ENCODE measurements around the gene UGDH.
"Not testable (repeated sequence)": the region's sequence is repeated elsewhere in the genome, so short reads cannot be mapped to it uniquely, and the experiment has no call there.

The UGDH gene

GRCh38 chr4:39527296-39528060, at the start of gene UGDH:
Gene UGDH, minus strand, starts transcription at chr4:39527439. Its CDS starts 5,927 bp downstream, at chr4:39521512.
- DNase-seq: peak; percentile 95

DNA sequence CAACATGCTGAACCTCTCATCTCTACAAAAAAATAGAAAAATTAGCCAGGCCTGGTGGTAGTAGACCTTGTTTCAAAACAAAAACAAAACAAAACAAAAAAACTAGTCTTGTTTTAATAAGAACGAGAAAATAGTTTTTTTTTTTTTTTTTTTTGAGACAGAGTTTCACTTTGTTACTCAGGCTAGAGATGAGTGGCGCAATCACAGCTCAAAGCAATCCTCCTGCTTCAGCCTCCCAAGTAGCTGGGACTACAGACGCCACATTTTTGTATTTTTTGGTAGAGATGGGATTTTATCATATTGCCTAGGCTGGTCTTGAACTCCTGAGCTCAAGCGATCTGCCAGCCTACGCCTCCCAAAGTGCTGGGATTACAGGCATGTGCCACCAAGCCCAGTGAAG, 47.7 kb upstream of the UGDH start:
- DNase-seq: no peak

DNA sequence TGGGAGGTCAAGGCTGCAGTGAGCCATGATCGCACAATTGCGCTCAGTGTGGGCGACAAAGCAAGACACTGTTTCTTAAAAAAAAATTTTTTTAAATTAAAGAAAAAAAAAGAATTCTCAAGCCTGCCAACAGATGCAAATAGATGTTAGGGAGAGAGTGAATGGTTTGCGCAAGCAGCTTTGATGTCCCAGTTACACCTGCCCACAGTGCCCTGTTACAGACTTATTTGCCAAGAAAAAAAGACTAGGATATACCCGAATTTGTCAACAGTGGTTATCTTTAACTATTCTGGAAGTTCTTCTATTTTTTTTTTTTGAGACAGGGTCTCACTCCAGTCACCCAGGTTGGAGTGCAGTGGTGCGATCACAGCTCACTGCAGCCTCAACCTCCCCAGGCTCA, 44.3 kb upstream of the UGDH start:
- no peak for DNase-seq

GRCh38 chr4:39571054-39571453, 43.8 kb upstream of the UGDH start:
- DNase-seq: no peak

- DNase-seq: no peak
Observed at GRCh38 chr4:39569209-39569608, 42.0 kb upstream of the UGDH start.

- no peak for DNase-seq
Observed at GRCh38 chr4:39568805-39569204, 41.6 kb upstream of the UGDH start.

DNA sequence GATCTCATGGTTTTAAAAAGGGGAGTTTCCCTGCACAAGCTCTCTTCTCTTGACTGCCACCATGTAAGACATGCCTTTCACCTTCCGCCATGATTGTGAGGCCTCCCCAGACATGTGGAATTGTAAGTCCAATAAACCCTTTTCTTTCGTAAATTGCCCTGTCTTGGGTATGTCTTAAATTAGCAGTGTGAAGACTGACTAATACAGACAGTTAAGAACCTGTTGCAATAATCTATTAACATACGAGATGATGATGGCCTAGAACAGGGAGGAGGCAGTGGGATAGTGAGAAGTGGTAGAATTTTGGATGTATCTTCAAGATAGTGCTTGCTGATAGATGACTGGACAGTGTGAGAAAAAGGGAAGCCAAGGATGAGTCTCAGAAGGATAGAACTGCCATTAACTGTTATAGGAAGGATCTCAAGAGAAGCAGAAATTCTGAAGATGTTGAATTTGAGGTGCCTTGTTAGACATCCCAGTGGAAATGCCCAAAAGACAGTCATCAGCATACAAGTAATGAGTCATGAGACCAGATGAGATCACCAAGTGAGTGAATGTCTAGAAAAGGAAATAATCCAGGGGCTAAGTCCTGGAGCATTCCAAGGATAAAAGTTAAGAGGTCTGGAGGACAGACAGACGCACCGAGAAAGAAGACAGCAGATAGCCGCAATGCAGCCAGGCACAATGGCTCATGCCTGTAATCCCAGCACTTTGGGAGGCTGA, 38.8 kb upstream of the UGDH start:
- no peak for DNase-seq

- DNase-seq: no peak
Observed at GRCh38 chr4:39563346-39563847, 36.2 kb upstream of the UGDH start.

DNA sequence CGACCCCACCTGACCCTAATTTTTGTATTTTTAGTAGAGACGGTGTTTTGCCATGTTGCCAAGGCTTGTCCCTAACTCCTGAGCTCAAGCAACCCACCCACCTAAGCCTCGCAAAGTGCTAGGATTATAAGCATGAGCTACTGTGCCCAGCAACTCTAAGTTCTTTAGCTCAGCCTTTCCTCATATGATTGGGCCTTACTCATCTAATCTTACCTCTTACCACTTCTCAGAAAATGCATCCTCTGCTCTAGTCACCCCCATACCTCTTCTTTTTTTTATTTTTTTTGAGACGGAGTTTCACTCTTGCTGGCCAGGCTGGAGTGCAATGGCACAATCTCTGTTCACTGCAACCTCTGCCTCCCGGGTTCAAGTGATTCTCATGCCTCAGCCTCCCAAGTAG, 35.6 kb upstream of the UGDH start:
- no peak for DNase-seq

DNA sequence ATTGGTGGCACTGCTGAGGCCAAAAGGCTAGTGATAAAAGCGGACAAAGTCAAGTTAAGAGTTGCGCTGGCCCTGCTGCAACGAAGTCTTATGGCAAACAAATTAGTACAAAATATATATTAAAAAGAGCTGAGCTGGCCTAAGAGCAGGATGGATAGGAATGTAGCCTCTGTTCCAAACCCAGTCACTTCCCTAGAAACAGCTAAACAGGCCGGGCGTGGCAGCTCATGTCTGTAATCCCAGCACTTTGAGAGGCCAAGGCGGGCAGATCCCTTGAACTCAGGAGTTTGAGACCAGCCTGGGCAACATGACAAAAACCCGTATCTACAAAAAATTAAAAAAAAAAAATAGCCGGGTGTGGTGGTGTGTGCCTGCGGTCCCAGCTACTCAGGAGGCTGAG, 32.4 kb upstream of the UGDH start:
- no peak for DNase-seq

DNA sequence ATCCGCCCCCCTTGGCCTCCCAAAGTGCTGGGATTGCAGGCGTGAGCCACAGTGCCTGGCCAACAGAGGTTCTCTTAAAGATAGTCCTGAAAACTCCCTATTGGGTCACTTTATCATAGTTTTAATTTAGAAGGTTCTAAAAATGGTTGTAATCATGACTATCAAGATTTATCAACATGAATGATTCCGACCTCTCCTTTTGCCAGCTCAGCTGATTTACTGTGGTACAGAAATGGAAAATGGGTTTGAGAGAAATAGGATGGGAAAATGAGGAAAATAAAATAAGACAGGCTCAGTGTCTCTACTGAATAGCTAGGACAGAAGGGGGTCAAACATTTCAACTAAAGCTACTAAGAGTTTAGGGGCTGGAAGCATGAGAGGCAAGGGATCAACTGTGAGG, 28.2 kb upstream of the UGDH start:
- DNase-seq: no peak

- DNase-seq: no peak
Observed at GRCh38 chr4:39548425-39549067, 21.3 kb upstream of the UGDH start.

DNA sequence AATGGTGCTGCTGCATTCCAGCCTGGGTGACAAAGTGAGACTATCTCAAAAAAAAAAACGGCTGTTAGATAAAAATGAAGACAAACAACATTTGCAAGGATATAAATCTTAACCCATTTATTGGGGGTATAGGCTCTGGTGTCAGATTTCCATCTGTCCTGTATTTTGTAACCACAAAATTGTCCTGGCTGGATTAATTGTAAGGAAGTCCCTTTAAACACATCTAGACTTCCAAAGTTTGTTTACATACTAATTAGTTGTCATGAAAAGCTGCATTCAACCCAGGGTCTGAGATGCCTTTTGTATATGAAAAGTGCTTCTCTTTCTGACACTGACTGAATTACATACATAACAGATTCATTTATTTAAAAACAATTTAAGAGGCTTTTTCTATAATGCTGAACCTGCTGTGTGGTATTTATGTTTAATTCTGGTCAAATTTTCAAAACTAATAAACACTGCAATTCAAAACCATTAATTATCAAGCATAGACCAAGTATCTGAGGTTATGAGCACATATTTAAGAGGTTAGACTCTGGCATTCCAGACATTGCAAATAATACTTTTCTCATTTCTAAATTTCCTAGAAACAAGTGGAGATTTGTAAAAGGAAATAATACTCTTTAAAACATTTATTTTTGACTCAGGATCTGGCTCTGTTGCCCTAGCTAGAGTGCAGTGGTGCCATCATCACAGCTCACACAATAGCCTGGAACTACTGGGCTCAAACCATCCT, 17.5 kb upstream of the UGDH start:
- DNase-seq: no peak

- DNase-seq: not testable (repeated sequence)
Observed at GRCh38 chr4:39544080-39544479, 16.8 kb upstream of the UGDH start.

- no peak for DNase-seq
Observed at GRCh38 chr4:39543034-39543433, 15.8 kb upstream of the UGDH start.

DNA sequence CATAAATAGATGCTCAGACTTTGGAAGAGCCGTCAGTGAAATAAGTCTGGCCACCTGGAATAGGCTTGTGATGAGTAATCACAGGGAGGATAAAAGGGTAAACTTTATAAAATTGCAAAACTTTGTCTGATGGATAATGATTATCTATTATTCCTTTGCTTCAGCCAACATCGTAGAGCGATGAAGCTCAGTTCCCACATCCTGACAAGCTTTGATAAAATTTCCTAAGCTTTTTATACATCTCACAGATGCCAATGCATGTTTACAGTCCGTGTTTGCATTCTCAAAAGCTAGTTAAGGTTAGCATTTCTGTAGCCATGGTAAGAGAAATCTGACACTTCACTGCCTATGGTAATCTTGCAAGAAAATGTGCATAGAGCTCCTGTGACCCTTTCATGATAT, 15.4 kb upstream of the UGDH start:
- no peak for DNase-seq

DNA sequence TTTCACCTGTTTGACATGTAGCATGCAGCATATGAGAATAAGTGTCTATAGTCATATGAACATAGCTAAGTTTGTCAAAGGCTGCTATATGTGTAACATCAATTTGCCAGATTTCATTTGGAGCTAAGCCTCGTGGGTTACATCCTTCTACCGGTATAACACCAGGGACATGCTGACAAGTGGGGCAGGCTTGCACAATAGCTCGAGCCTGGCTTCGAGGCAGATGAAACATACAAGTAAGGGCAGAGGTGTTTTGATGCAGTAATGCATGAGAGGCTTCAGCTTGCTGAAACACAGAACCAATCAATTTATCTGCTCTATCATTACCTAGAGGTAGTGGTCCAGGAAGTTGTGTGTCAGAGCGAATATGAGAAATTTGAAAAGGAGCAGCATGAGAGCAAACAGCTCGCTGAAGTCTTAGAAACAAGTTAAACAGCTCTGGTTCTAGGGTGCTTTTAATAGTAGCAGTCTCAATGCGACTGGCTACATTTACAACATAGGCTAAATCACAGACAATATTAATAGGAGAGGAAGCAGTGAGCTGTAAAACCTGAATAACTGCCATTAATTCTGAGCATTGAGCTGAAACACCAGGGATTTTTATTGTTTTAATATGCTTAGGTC, 14.9 kb upstream of the UGDH start:
- no peak for DNase-seq

DNA sequence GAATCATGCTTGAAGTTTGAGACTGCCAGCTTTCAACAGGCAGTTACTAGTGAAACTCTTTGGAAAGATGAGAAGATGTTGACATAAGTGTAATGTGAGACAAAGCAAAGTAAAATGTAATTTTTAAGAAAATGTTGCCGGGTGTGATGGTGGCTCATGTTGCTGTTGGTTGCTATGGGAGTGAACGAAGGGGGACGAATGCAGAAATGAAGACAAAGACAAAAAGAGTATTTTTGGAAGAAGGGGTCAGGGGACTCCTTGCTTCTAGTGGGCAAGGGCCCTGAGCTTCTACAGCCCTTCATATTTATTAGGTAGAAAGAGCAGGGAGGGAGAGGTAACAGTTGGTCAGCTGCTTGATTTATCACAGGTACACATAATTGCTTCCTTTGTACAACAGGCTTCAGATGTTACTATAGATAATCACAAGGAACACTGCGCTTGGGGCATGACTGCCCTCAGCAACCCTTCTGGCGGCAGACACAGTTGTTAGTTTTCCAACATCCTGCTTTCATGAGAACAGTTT, 11.9 kb upstream of the UGDH start:
- no peak for DNase-seq

- no peak for DNase-seq
Observed at GRCh38 chr4:39533541-39533940, 6.3 kb upstream of the UGDH start.

GRCh38 chr4:39532237-39532636, 5.0 kb upstream of the UGDH start:
- DNase-seq: not testable (repeated sequence)

- no peak for DNase-seq
Observed at GRCh38 chr4:39530682-39531081, 3.4 kb upstream of the UGDH start.

GRCh38 chr4:39529534-39529933, 2.3 kb upstream of the UGDH start:
- no peak for DNase-seq

All from activated naive CD4-positive, alpha-beta T cell treated with anti-CD3 and anti-CD28 coated beads, Interleukin-2, amount 50 U/mL, for 16 hours (primary cell).